GM12872 (cell line): ENCODE results near the gene ATF7IP2.

Experiments
- CTCF ChIP-seq: IDR thresholded peaks from 3 replicates; pipeline ENCODE4 v1.5.1; 2011; ENCODE audit warnings: low read depth, mild to moderate bottlenecking, low read length, moderate library complexity; ENCODE audit not compliant: insufficient read depth

Gene ATF7IP2

GRCh38 chr16:10509534-10510025 is 123.7 kb downstream of the ATF7IP2 start:
- TF ChIP-seq CTCF = peak; percentile 79

- no peak for TF ChIP-seq CTCF
Measured at GRCh38 chr16:10510279-10510678, 124.4 kb downstream of the ATF7IP2 start.

GRCh38 chr16:10511829-10512228 is 126.0 kb downstream of the ATF7IP2 start:
- no peak for TF ChIP-seq CTCF

GRCh38 chr16:10514369-10515055 is 128.7 kb downstream of the ATF7IP2 start:
- TF ChIP-seq CTCF = peak; percentile 61; the same call in 2 of the 3 replicates

- no peak for TF ChIP-seq CTCF
Measured at GRCh38 chr16:10517868-10518267, 132.0 kb downstream of the ATF7IP2 start.

GRCh38 chr16:10518479-10519041 is 132.7 kb downstream of the ATF7IP2 start:
- TF ChIP-seq CTCF = no peak

GRCh38 chr16:10519297-10519696 is 133.4 kb downstream of the ATF7IP2 start:
- TF ChIP-seq CTCF = no peak
